GM12892 (cell line): ENCODE measurements around the gene CIRBP.
A peak's percentile ranks its signal among the peaks of the same experiment; 100 is the strongest.

Experiments used
- POLR2A ChIP-seq: IDR thresholded peaks from 2 replicates; pipeline ENCODE4 v1.6.1; 2011; ENCODE audit warnings: low read depth, low read length, control low read depth
- POLR2AphosphoS5 ChIP-seq: IDR thresholded peaks from 2 replicates; pipeline ENCODE4 v1.6.1; 2011; ENCODE audit warnings: low read depth, low read length, control low read depth
- TAF1 ChIP-seq: IDR thresholded peaks from 2 replicates; pipeline ENCODE4 v1.6.1; 2011; ENCODE audit warnings: low read depth, mild to moderate bottlenecking, control low read depth, low read length, borderline replicate concordance

DNA sequence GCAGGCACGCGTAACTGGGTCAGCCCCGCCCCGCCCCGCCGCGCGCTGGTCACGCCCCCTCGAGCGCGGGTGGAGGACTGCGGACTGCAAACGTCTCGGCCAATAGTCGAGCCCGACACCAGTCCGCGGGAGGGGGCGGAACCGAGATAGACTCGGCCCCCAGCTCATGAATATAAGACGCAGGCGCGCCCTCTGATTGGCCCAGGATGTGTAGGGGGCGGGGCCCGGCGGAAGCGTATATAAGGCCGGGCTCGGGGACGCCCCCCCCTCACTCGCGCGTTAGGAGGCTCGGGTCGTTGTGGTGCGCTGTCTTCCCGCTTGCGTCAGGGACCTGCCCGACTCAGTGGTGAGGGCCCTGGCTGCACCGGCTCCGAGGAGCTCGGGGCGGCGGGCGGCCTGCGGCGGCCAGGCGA lies at the start of gene CIRBP:
- TF ChIP-seq POLR2A, result peak; percentile 98
- TF ChIP-seq TAF1, result peak; percentile 86
- peak; percentile 99 for TF ChIP-seq POLR2AphosphoS5
